GM19395 (cell line): Measurements from ENCODE around the gene RBMS3.
"Not testable (repeated sequence)": the region's sequence is repeated elsewhere in the genome, so short reads cannot be mapped to it uniquely, and the experiment has no call there.

Experiments
- ATAC-seq: cut with Tn5 transposase; IDR thresholded peaks from one replicate; pipeline ENCODE4 v1.9.1; 2021; ENCODE audit warnings: mild to moderate bottlenecking, moderate library complexity; ENCODE audit not compliant: unreplicated experiment

RBMS3 gene

GRCh38 chr3:29649815-29650547 is 369.1 kb downstream of the RBMS3 start:
- peak; percentile 75 for ATAC-seq

GRCh38 chr3:29653680-29654079 is 372.8 kb downstream of the RBMS3 start:
- ATAC-seq = no peak

GRCh38 chr3:29655015-29655747 is 374.3 kb downstream of the RBMS3 start:
- no peak for ATAC-seq

- no peak for ATAC-seq
Measured at GRCh38 chr3:29665688-29666087, 384.8 kb downstream of the RBMS3 start.

GRCh38 chr3:29668233-29668632 is 387.4 kb downstream of the RBMS3 start:
- ATAC-seq = no peak

GRCh38 chr3:29668728-29669127 is 387.9 kb downstream of the RBMS3 start:
- no peak for ATAC-seq

GRCh38 chr3:29670476-29670875 is 389.6 kb downstream of the RBMS3 start:
- ATAC-seq = not testable (repeated sequence)

GRCh38 chr3:29677421-29677820 is 396.6 kb downstream of the RBMS3 start:
- no peak for ATAC-seq

- ATAC-seq = no peak
Measured at GRCh38 chr3:29679944-29680343, 399.1 kb downstream of the RBMS3 start.

GRCh38 chr3:29683018-29683993 is 402.4 kb downstream of the RBMS3 start:
- peak; percentile 66 for ATAC-seq

GRCh38 chr3:29686889-29687592 is 406.2 kb downstream of the RBMS3 start:
- peak; percentile 92 for ATAC-seq

- ATAC-seq = no peak
Measured at GRCh38 chr3:29690686-29691353, 409.9 kb downstream of the RBMS3 start.

- ATAC-seq = no peak
Measured at GRCh38 chr3:29693863-29694262, 413.0 kb downstream of the RBMS3 start.

- no peak for ATAC-seq
Measured at GRCh38 chr3:29694331-29694730, 413.5 kb downstream of the RBMS3 start.

- no peak for ATAC-seq
Measured at GRCh38 chr3:29694783-29695182, 413.9 kb downstream of the RBMS3 start.

- ATAC-seq = no peak
Measured at GRCh38 chr3:29695201-29695600, 414.3 kb downstream of the RBMS3 start.

- ATAC-seq = no peak
Measured at GRCh38 chr3:29695643-29696198, 414.9 kb downstream of the RBMS3 start.

- ATAC-seq = no peak
Measured at GRCh38 chr3:29696311-29696710, 415.4 kb downstream of the RBMS3 start.

- ATAC-seq = no peak
Measured at GRCh38 chr3:29697989-29698388, 417.1 kb downstream of the RBMS3 start.

GRCh38 chr3:29700256-29700655 is 419.4 kb downstream of the RBMS3 start:
- no peak for ATAC-seq
